H1 (cell line): ENCODE results near the gene GSPT1. TPM values are rescaled to one million over a fixed set of nuclear protein-coding genes. Genes with fewer than 3 reads are reported as not detected.
"Not testable (repeated sequence)": the region's sequence is repeated elsewhere in the genome, so short reads cannot be mapped to it uniquely, and the experiment has no call there.

ENCODE experiments used
- CTCF ChIA-PET: fragments of 300-600 bp; sonication (Branson Sonifier 250); formaldehyde crosslinking; loops from one replicate; lab custom pipeline; 2021; ENCODE audit not compliant: partially characterized antibody; lab: Charles Lee
- POLR2A ChIA-PET: fragments of 300-600 bp; sonication (Branson Sonifier 250); formaldehyde crosslinking; loops from one replicate; lab custom pipeline; 2021; ENCODE audit warnings: inconsistent platforms; ENCODE audit not compliant: partially characterized antibody; lab: Charles Lee
- DNase-seq, 2 experiments: peaks; one replicate each; pipeline versions ENCODE4 v3.0.0 to v3.0.0-alpha.2; 2010 to 2022; ENCODE audit warnings: low spot score in 2 of 2, low read depth in 1 of 2, mixed read lengths in 1 of 2
- FAIRE-seq: peaks from 2 replicates; lab custom pipeline; 2011; peaks lifted over from hg19 to GRCh38; lab: Jason Lieb, UNC
- H2AFZ ChIP-seq: 2 replicates; pipeline ENCODE4 v1.8.1; 2012; ENCODE audit warnings: low read length, inconsistent platforms
- H2AK5ac ChIP-seq: 2 replicates; pipeline ENCODE4 v1.6.1; 2013; ENCODE audit warnings: low read depth, low read length
- H2BK120ac ChIP-seq: replicated peaks from 2 replicates; pipeline ENCODE3; 2013; ENCODE audit warnings: low read depth, low read length, inconsistent platforms
- H2BK12ac ChIP-seq: 2 replicates; pipeline ENCODE4 v1.6.1; 2013; ENCODE audit warnings: low read depth, low read length
- H2BK15ac ChIP-seq: 2 replicates; pipeline ENCODE4 v1.6.1; 2013; ENCODE audit warnings: low read length
- H2BK20ac ChIP-seq: 2 replicates; pipeline ENCODE4 v1.6.1; 2013; ENCODE audit warnings: low read length
- H2BK5ac ChIP-seq: 2 replicates; pipeline ENCODE4 v1.6.1; 2013; ENCODE audit warnings: low read depth, low read length
- H3K14ac ChIP-seq: 2 replicates; pipeline ENCODE4 v1.6.1; 2013; ENCODE audit warnings: inconsistent platforms; ENCODE audit not compliant: insufficient read length
- H3K18ac ChIP-seq: 2 replicates; pipeline ENCODE4 v1.6.1; 2013; ENCODE audit warnings: low read length; ENCODE audit errors: extremely low read depth
- H3K23ac ChIP-seq: 2 replicates; pipeline ENCODE4 v1.6.1; 2013; ENCODE audit warnings: inconsistent platforms; ENCODE audit not compliant: insufficient read length
- H3K23me2 ChIP-seq: 2 replicates; pipeline ENCODE4 v1.6.1; 2013; ENCODE audit warnings: low read depth, low read length
- H3K27ac ChIP-seq: 2 replicates; pipeline ENCODE4 v1.6.1; 2011; ENCODE audit warnings: low read depth, low read length, inconsistent platforms
- H3K27me3 ChIP-seq, 4 experiments: replicated peaks in 1 of 4; 1 replicate in 1 of 4; 2 replicates in 3 of 4; pipeline versions ENCODE4 v1.6.1 to v1.8.1; 2011 to 2013; ENCODE audit warnings: low read length in 3 of 4, mild to moderate bottlenecking in 3 of 4, inconsistent platforms in 2 of 4, mixed read lengths in 2 of 4, moderate library complexity in 1 of 4; ENCODE audit not compliant: control insufficient read depth in 3 of 4, insufficient read depth in 3 of 4; ENCODE audit errors: extremely low read depth in 1 of 4
- H3K36me3 ChIP-seq, 4 experiments: 2 replicates each; pipeline versions ENCODE4 v1.6.1 to v1.8.1; 2011 to 2013; ENCODE audit warnings: mild to moderate bottlenecking in 4 of 4, low read length in 3 of 4, moderate library complexity in 2 of 4, control low read depth in 1 of 4, inconsistent platforms in 1 of 4; ENCODE audit not compliant: insufficient read depth in 4 of 4, control insufficient read depth in 2 of 4
- H3K4ac ChIP-seq: replicated peaks from 2 replicates; pipeline ENCODE3; 2013; ENCODE audit warnings: low read length, low read depth, mixed read lengths, inconsistent platforms; ENCODE audit not compliant: insufficient read length
- H3K4me1 ChIP-seq, 4 experiments: replicated peaks in 1 of 4; 1 replicate in 1 of 4; 2 replicates in 3 of 4; pipeline versions ENCODE4 v1.6.1 to v1.8.1; 2011 to 2013; ENCODE audit warnings: low read length in 3 of 4, inconsistent platforms in 2 of 4, mixed read lengths in 1 of 4; ENCODE audit not compliant: insufficient read depth in 4 of 4, control insufficient read depth in 3 of 4
- H3K4me2 ChIP-seq, 2 experiments: 2 replicates each; pipeline versions ENCODE4 v1.6.1 to v1.8.1; 2011 to 2013; ENCODE audit warnings: low read depth in 2 of 2, low read length in 2 of 2, control low read depth in 1 of 2, inconsistent platforms in 1 of 2, mild to moderate bottlenecking in 1 of 2; ENCODE audit not compliant: insufficient read depth in 1 of 2
- H3K4me3 ChIP-seq, 4 experiments: fragments of 200-600, 300-600 bp in 1 of 4; sonication (generic), shearing (Covaris generic), sonication (Bioruptor Twin) in 1 of 4; 2 replicates each; pipeline versions ENCODE4 v1.5.1 to v1.8.1; 2011 to 2016; ENCODE audit warnings: low read length in 4 of 4, low read depth in 3 of 4, control low read depth in 2 of 4, inconsistent platforms in 2 of 4, mild to moderate bottlenecking in 2 of 4, mixed read lengths in 1 of 4, moderate library complexity in 1 of 4; ENCODE audit not compliant: insufficient read depth in 2 of 4; ENCODE audit errors: extremely low read depth in 1 of 4
- H3K56ac ChIP-seq: replicated peaks from 2 replicates; pipeline ENCODE3; 2013; ENCODE audit warnings: low read depth, mild to moderate bottlenecking, mixed read lengths, low read length, inconsistent platforms; ENCODE audit not compliant: insufficient read length
- H3K79me1 ChIP-seq: 2 replicates; pipeline ENCODE4 v1.6.1; 2013; ENCODE audit warnings: low read depth, low read length, control low read depth
- H3K79me2 ChIP-seq, 2 experiments: 2 replicates each; pipeline versions ENCODE4 v1.6.1 to v1.8.1; 2012 to 2013; ENCODE audit warnings: low read length in 2 of 2, mild to moderate bottlenecking in 2 of 2, inconsistent platforms in 1 of 2; ENCODE audit not compliant: insufficient read depth in 2 of 2, control insufficient read depth in 1 of 2
- H3K9ac ChIP-seq, 4 experiments: replicated peaks in 1 of 4; 1 replicate in 1 of 4; 2 replicates in 3 of 4; pipeline versions ENCODE4 v1.6.1 to v1.8.1; 2011 to 2013; ENCODE audit warnings: low read depth in 3 of 4, low read length in 3 of 4, control low read depth in 2 of 4, mild to moderate bottlenecking in 2 of 4, moderate library complexity in 2 of 4, inconsistent platforms in 1 of 4; ENCODE audit errors: extremely low read depth in 1 of 4
- H3K9me3 ChIP-seq, 2 experiments: 2 replicates each; pipeline versions ENCODE4 v1.6.1 to v1.8.1; 2012 to 2013; ENCODE audit warnings: mild to moderate bottlenecking in 2 of 2, moderate library complexity in 2 of 2, control low read depth in 1 of 2, inconsistent platforms in 1 of 2, low read depth in 1 of 2, low read length in 1 of 2, mixed read lengths in 1 of 2; ENCODE audit not compliant: insufficient read depth in 2 of 2
- H4K20me1 ChIP-seq, 2 experiments: replicated peaks in 1 of 2; 2 replicates each; pipeline versions ENCODE3 to v1.8.1; 2011 to 2013; ENCODE audit warnings: inconsistent platforms in 2 of 2, low read length in 2 of 2, mild to moderate bottlenecking in 1 of 2; ENCODE audit not compliant: insufficient read depth in 2 of 2, control insufficient read depth in 1 of 2
- H4K5ac ChIP-seq: 2 replicates; pipeline ENCODE4 v1.6.1; 2013; ENCODE audit warnings: low read length, low read depth, mixed read lengths, inconsistent platforms; ENCODE audit not compliant: insufficient read length
- H4K8ac ChIP-seq: 2 replicates; pipeline ENCODE4 v1.8.0; 2013; ENCODE audit warnings: mild to moderate bottlenecking, moderate library complexity, low read length, inconsistent platforms; ENCODE audit not compliant: insufficient read depth; ENCODE audit errors: extremely low read depth
- H4K91ac ChIP-seq: replicated peaks from 2 replicates; pipeline ENCODE3; 2013; ENCODE audit warnings: low read length, mixed read lengths, inconsistent platforms; ENCODE audit not compliant: insufficient read length
- WGBS, 2 experiments: shearing (Covaris generic) in 1 of 2; methylation state at CpG; one replicate each; pipeline versions ENCODE4 v1.1.6 to v1.1.7; 2013 to 2015; ENCODE audit warnings: low lambda C conversion rate in 2 of 2, mixed read lengths in 2 of 2, inconsistent platforms in 1 of 2, low coverage in 1 of 2, missing lambda C conversion rate in 1 of 2; ENCODE audit not compliant: insufficient replicate concordance in 2 of 2, insufficient coverage in 1 of 2, insufficient read length in 1 of 2; ENCODE audit errors: extremely low coverage in 1 of 2, missing lambda C conversion rate in 1 of 2; 5-methylcytosine and 5-hydroxymethylcytosine counted together
- polyA plus RNA-seq, 7 experiments: library from polyadenylated mRNA; depleted of rRNA in 3 of 7; stranded (reverse) in 5 of 7; unstranded in 2 of 7; fragments of >200 nt in 5 of 7; fragments of 200-250 nt in 2 of 7; gene quantifications; 1 replicate in 5 of 7; 2 replicates in 1 of 7; 4 replicates in 1 of 7; pipeline versions ENCODE4 v1.2.1 to v1.2.3, GENCODE V29; 2011 to 2013; ENCODE audit warnings: missing spikeins in 2 of 7, mixed read lengths in 2 of 7
- total RNA-seq: library from RNA; stranded (reverse); fragmentation: NEBNext Ultra II Directional; extraction: Animal tissue kit (Norgen Biotek cat#: 25700); gene quantifications from 2 replicates; pipeline ENCODE4 v1.2.1, GENCODE V29; 2021

Gene GSPT1
- total and polyA plus RNA-seq, 2 of the 8 experiments (the other 6 are each of a cell fraction or from before 2014, with no cell fraction given): 51.0 to 204 TPM

DNA sequence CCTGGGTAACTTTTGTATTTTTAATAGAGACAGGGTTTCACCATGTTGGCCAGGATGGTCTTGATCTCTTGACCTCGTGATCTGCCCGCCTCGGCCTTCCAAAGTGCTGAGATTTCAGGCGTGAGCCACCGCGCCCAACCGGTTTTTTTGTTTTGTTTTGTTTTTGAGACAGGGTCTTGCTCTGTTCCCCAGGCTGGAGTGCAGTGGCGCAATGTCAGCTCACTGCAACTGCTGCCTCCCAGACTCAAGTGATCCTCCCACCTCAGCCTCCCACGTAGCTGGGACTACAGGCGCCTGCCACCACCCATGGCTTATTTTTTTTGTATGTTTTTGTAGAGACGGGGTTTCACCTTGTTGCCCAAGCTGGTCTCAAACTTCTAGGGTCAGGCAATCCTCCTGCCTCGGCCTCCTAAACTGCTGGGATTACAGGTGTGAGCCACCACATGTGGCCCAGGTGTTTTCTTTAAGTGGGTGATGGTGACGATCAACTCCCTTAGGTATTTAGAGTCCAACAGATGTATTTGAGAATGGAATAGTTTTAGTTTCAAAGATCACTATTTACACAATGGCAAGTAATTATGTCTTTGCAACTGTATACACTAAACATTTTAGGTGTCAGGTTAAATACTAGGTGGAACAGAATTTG, 90.1 kb downstream of the GSPT1 start:
- not testable (repeated sequence) for H2BK120ac ChIP-seq, H2BK12ac ChIP-seq, H3K9me3 ChIP-seq, H4K5ac ChIP-seq, H3K56ac ChIP-seq, H2BK15ac ChIP-seq, H3K27me3 ChIP-seq, H3K79me2 ChIP-seq, H3K79me1 ChIP-seq, H2AK5ac ChIP-seq, H3K23ac ChIP-seq, H3K18ac ChIP-seq, H3K27ac ChIP-seq, H3K4me3 ChIP-seq, H3K4me1 ChIP-seq, H3K4me2 ChIP-seq, H2BK5ac ChIP-seq, FAIRE-seq, H2AFZ ChIP-seq, H3K14ac ChIP-seq, H2BK20ac ChIP-seq, H3K23me2 ChIP-seq, H4K91ac ChIP-seq, H4K8ac ChIP-seq, DNase-seq, H4K20me1 ChIP-seq, H3K9ac ChIP-seq, H3K4ac ChIP-seq, H3K36me3 ChIP-seq
- ChIA-PET CTCF (interaction anchor here (0.7 to 1.7 kb wide), 2 partner anchors 16 to 28 kb away, joined by 3 to 5 read pairs; partner anchors contain the start of gene ZC3H7A), POLR2A (interaction anchor here (0.6 kb wide), 1 partner anchor 1208 kb away, joined by 3 read pairs; no protein-coding TSS in a partner anchor)
- 90% methylated on average over 13 of the region's 13 CpGs; no CpG with 5 or more reads in 1 of the 2 experiments for WGBS, 2 experiments
